ENCODE results near the gene CTCFL.

DNA sequence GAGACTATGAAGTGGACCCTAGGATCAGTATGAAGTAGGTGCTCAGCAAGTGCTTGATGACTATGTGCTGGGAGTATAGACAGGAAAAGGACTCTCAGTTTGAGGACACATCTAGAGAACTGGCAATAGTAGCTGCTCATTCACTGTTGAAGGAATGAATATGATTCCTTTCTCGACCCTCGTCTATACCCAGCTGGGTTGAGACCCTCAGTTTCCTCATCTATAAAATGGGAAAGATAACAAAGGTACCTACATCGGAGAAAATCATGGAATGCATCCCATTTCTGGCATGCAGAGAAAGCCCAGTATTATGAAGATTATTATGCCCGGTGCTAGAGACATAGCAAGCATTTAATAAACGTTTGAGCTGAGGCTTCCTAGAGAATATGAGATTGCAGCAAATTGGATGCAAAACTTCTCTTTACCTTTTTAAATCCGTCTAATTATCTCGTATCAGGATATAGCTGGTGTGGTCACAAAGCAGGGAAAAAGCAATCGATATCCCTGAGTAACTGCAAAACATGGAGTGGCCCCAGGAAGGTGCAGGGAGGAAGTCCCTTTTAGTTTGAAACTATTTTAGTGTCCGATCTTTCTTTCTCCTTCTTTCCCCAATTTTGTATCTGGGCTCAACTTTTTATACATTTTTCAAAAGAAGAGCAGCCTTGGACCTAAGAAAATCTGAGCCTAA lies 33.1 kb upstream of the CTCFL start:
- TF ChIP-seq, protein P1, sequence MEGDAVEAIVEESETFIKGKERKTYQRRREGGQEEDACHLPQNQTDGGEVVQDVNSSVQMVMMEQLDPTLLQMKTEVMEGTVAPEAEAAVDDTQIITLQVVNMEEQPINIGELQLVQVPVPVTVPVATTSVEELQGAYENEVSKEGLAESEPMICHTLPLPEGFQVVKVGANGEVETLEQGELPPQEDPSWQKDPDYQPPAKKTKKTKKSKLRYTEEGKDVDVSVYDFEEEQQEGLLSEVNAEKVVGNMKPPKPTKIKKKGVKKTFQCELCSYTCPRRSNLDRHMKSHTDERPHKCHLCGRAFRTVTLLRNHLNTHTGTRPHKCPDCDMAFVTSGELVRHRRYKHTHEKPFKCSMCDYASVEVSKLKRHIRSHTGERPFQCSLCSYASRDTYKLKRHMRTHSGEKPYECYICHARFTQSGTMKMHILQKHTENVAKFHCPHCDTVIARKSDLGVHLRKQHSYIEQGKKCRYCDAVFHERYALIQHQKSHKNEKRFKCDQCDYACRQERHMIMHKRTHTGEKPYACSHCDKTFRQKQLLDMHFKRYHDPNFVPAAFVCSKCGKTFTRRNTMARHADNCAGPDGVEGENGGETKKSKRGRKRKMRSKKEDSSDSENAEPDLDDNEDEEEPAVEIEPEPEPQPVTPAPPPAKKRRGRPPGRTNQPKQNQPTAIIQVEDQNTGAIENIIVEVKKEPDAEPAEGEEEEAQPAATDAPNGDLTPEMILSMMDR (IDR thresholded peaks at IDR 0.05), result no peak
- no peak for TF ChIP-seq EZH2 (IDR thresholded peaks at IDR 0.05)
- no peak for TF ChIP-seq EZH2phosphoT487 (IDR thresholded peaks at IDR 0.05)

Data from neural progenitor cell (in vitro differentiated cells).